NB4 (cell line): ENCODE data around the gene INO80C.

ENCODE experiments used
- CTCF ChIP-seq: IDR thresholded peaks from one replicate; pipeline ENCODE4 v1.5.1; 2012; ENCODE audit warnings: low read depth, low read length
- POLR2A ChIP-seq: IDR thresholded peaks from 2 replicates; pipeline ENCODE4 v1.6.1; 2011; ENCODE audit warnings: mild to moderate bottlenecking; ENCODE audit not compliant: insufficient read length; ENCODE audit errors: extremely low read depth

- TF ChIP-seq CTCF = no peak
- TF ChIP-seq POLR2A = no peak
Observed at GRCh38 chr18:35418610-35419009, 79.2 kb downstream of the INO80C start.
